Small intestine (tissue), 7 donors: ENCODE measurements around the gene PLPP1. TPM values are rescaled to one million over a fixed set of nuclear protein-coding genes. Genes with fewer than 3 reads are reported as not detected.

Experiments used
- DNase-seq, 2 donors: peaks; one replicate each; pipeline versions ENCODE4 v3.0.0 to v3.0.0-alpha.2; 2013
- FAIRE-seq: peaks from 2 replicates; lab custom pipeline; 2012; peaks lifted over from hg19 to GRCh38; lab: Jason Lieb, UNC
- H3K27ac ChIP-seq, 3 donors: one replicate each; pipeline ENCODE4 v1.5.1; 2013; ENCODE audit warnings: low read length in 2 of 3, mild to moderate bottlenecking in 2 of 3, control low read depth in 1 of 3, inconsistent platforms in 1 of 3, low read depth in 1 of 3, moderate library complexity in 1 of 3
- H3K27me3 ChIP-seq, 3 donors: one replicate each; pipeline ENCODE4 v1.6.1; 2013; ENCODE audit warnings: low read length in 3 of 3, inconsistent platforms in 1 of 3; ENCODE audit not compliant: control insufficient read depth in 3 of 3, insufficient read depth in 3 of 3
- H3K36me3 ChIP-seq, 3 donors: one replicate each; pipeline ENCODE4 v1.6.1; 2013; ENCODE audit warnings: low read length in 3 of 3, inconsistent platforms in 1 of 3, low read depth in 1 of 3, mild to moderate bottlenecking in 1 of 3, moderate library complexity in 1 of 3; ENCODE audit not compliant: control insufficient read depth in 3 of 3, insufficient read depth in 2 of 3
- H3K4me1 ChIP-seq, 3 donors: one replicate each; pipeline ENCODE4 v1.6.1; 2013; ENCODE audit warnings: low read length in 2 of 3, inconsistent platforms in 1 of 3, low read depth in 1 of 3, mild to moderate bottlenecking in 1 of 3, moderate library complexity in 1 of 3; ENCODE audit not compliant: control insufficient read depth in 3 of 3, insufficient read depth in 2 of 3
- H3K4me3 ChIP-seq, 3 donors: one replicate each; pipeline ENCODE4 v1.5.1; 2013; ENCODE audit warnings: low read length in 3 of 3, control low read depth in 1 of 3, inconsistent platforms in 1 of 3, low read depth in 1 of 3, mild to moderate bottlenecking in 1 of 3, moderate library complexity in 1 of 3
- H3K9me3 ChIP-seq, 2 donors: one replicate each; pipeline ENCODE4 v1.6.1; 2013; ENCODE audit warnings: low read depth in 1 of 2, low read length in 1 of 2; ENCODE audit not compliant: control insufficient read depth in 2 of 2, insufficient read depth in 1 of 2
- WGBS, 3 donors: extraction: QIAGEN DNeasy Blood & Tissue Kit; methylation state at CpG; one replicate each; pipeline ENCODE4 v1.1.7; 2013; 5-methylcytosine and 5-hydroxymethylcytosine counted together
- polyA plus RNA-seq, 4 donors: library from polyadenylated mRNA; stranded (reverse) in 3 of 4; unstranded in 1 of 4; fragments of 200-250 nt in 3 of 4; fragments of 120-200 nt in 1 of 4; gene quantifications; one replicate each; pipeline versions ENCODE4 v1.2.1 to v1.2.3, GENCODE V29; 2013
- donor health status: healthy with polysubstance abuse.
- donor health status: control.
- donor health status: control.
- donor health status: Bipolar disorder and iron deficiency.
- donor health status: healthy.

The PLPP1 gene
- polyA plus RNA-seq, 4 donors: 44.6 to 91.3 (median 53.4) TPM

- no peak for DNase-seq
- Histone ChIP-seq H3K27ac (no peak overlapping the region), H3K4me3 (no peak overlapping the region), H3K36me3 (peaks cover 0 to 15% (median 9%) of the 10 kb centered on the region in 3 donors), H3K4me1 (peaks cover 0 to 5% (median 4%) of the 10 kb centered on the region in 3 donors), H3K27me3 (no peaks in the 10 kb centered on the region), H3K9me3 (no peaks in the 10 kb centered on the region)
- no peak for FAIRE-seq
- WGBS, 3 donors: 67 to 77% (median 71%) methylated on average over 3 of the region's 3 CpGs
These were observed 126.8 kb downstream of the PLPP1 start for GRCh38 chr5:55407984-55408383.

GRCh38 chr5:55407059-55407684, 127.6 kb downstream of the PLPP1 start:
- no peaks in the 10 kb centered on the region for H3K27me3 ChIP-seq
- H3K9me3 ChIP-seq: no peaks in the 10 kb centered on the region
- peaks cover 0 to 5% (median 4%) of the 10 kb centered on the region in 3 donors for H3K4me1 ChIP-seq
- DNase-seq (peak; percentile 45 to 63), FAIRE-seq (no peak)
- WGBS, 3 donors: 21 to 33% (median 22%) methylated on average over 1 of the region's 1 CpG
- peaks cover 0 to 20% (median 9%) of the 10 kb centered on the region in 3 donors for H3K36me3 ChIP-seq
- no peak overlapping the region for H3K27ac ChIP-seq
- H3K4me3 ChIP-seq: no peak overlapping the region

GRCh38 chr5:55406292-55406691, 128.5 kb downstream of the PLPP1 start:
- H3K9me3 ChIP-seq: no peaks in the 10 kb centered on the region
- no peaks in the 10 kb centered on the region for H3K27me3 ChIP-seq
- FAIRE-seq (no peak), DNase-seq (no peak)
- WGBS, 3 donors: 93 to 100% (median 100%) methylated on average over 2 of the region's 2 CpGs
- no peak overlapping the region for H3K4me3 ChIP-seq
- peaks cover 0 to 22% (median 9%) of the 10 kb centered on the region in 3 donors for H3K36me3 ChIP-seq
- H3K27ac ChIP-seq: no peak overlapping the region
- peaks cover 0 to 5% (median 4%) of the 10 kb centered on the region in 3 donors for H3K4me1 ChIP-seq

GRCh38 chr5:55402199-55402598, 132.6 kb downstream of the PLPP1 start:
- Histone ChIP-seq H3K4me1 (no peaks in the 10 kb centered on the region), H3K27ac (no peak overlapping the region), H3K9me3 (no peaks in the 10 kb centered on the region), H3K36me3 (peaks cover 0 to 23% (median 7%) of the 10 kb centered on the region in 3 donors), H3K4me3 (no peak overlapping the region), H3K27me3 (no peaks in the 10 kb centered on the region)
- DNase-seq (no peak), FAIRE-seq (no peak)
- 46 to 47% (median 46%) methylated on average over 2 of the region's 2 CpGs for WGBS, 3 donors

- FAIRE-seq: no peak
- no peak overlapping the region for H3K4me3 ChIP-seq
- no peak for DNase-seq
- no peak overlapping the region for H3K27ac ChIP-seq
- H3K27me3 ChIP-seq: no peaks in the 10 kb centered on the region
- WGBS, 3 donors: 36 to 50% (median 48%) methylated on average over 2 of the region's 2 CpGs
- H3K36me3 ChIP-seq: peaks cover 0 to 17% (median 5%) of the 10 kb centered on the region in 3 donors
- peaks cover 3 to 18% (median 8%) of the 10 kb centered on the region in 3 donors for H3K4me1 ChIP-seq
- H3K9me3 ChIP-seq: peaks cover 0 to 11% of the 10 kb centered on the region in 2 donors
These were observed 141.1 kb downstream of the PLPP1 start for GRCh38 chr5:55393501-55394175.

- Histone ChIP-seq H3K4me3 (no peak overlapping the region), H3K36me3 (peaks cover 0 to 14% (median 5%) of the 10 kb centered on the region in 3 donors), H3K4me1 (peaks cover 3 to 18% (median 8%) of the 10 kb centered on the region in 3 donors), H3K27ac (peak overlapping the region in 1 of 3 donors; percentile 14), H3K9me3 (peaks cover 0 to 11% of the 10 kb centered on the region in 2 donors), H3K27me3 (no peaks in the 10 kb centered on the region)
- WGBS, 3 donors: 97 to 100% (median 99%) methylated on average over 1 of the region's 1 CpG
- FAIRE-seq: no peak
- DNase-seq: no peak
These were observed 142.1 kb downstream of the PLPP1 start for GRCh38 chr5:55392669-55393068.

- H3K27ac ChIP-seq: peak overlapping the region in 2 of 3 donors; percentile 58 to 78
- FAIRE-seq: no peak
- peak; percentile 63 to 85 for DNase-seq
- no peaks in the 10 kb centered on the region for H3K27me3 ChIP-seq
- H3K9me3 ChIP-seq: peaks cover 0 to 11% of the 10 kb centered on the region in 2 donors
- WGBS, 3 donors: 21 to 77% (median 45%) methylated on average over 2 of the region's 2 CpGs
- H3K36me3 ChIP-seq: peaks cover 0 to 14% (median 5%) of the 10 kb centered on the region in 3 donors
- H3K4me1 ChIP-seq: peaks cover 3 to 18% (median 8%) of the 10 kb centered on the region in 3 donors
- no peak overlapping the region for H3K4me3 ChIP-seq
These were observed 143.1 kb downstream of the PLPP1 start for GRCh38 chr5:55391707-55392106.

- Histone ChIP-seq H3K4me3 (no peak overlapping the region), H3K9me3 (peaks cover 0 to 12% of the 10 kb centered on the region in 2 donors), H3K36me3 (peaks cover 0 to 13% (median 3%) of the 10 kb centered on the region in 3 donors), H3K4me1 (peaks cover 3 to 18% (median 10%) of the 10 kb centered on the region in 3 donors), H3K27me3 (no peaks in the 10 kb centered on the region), H3K27ac (no peak overlapping the region)
- WGBS, 3 donors: 63 to 87% (median 74%) methylated on average over 2 of the region's 2 CpGs
- DNase-seq (no peak), FAIRE-seq (no peak)
These were observed 146.9 kb downstream of the PLPP1 start for GRCh38 chr5:55387865-55388264.
